ENCODE measurements around the gene TMEM89.

Gene TMEM89

DNA sequence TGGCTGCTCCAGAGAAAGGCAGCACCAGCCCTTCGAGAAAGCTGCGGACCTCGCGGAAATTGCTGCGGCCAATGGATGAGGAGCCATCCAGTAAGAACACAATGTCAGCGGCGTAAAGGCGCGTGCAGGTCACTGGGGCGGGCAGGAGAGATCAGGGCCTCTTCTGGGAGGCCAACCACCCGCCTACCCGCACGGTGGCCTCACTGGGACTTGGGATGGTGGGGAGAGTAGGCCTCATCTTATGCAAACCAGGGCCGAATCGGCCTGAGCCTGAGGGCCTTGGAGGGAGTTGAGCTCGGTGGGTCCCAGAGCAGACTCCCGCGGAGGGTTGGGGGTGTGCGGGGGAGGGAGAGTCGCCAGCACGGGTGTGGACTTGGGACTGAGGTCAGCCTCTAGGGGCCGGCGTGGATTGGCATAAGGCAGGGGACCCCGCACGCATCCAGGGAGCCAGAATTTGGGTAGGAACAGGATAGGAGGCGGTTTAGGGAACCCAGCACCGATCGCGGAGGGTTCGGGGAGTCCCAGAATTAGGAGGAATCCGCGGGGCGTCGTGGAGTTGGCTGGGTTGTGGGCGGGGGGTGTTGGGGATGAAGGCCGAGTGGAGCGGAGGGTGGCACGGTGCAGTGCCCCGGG lies 27.0 kb downstream of the TMEM89 start:
- Histone ChIP-seq H3K4me3 (ENCODE audit: low read length) (no peak overlapping the region), H3K4me2 (ENCODE audit: low read length) (no peak overlapping the region), H3K79me2 (ENCODE audit: control insufficient read depth, low read length) (no peaks in the 10 kb centered on the region), H3F3A (ENCODE audit: control insufficient read depth, insufficient read depth) (peaks cover 2% of the 10 kb centered on the region; the same call in 1 of the 2 replicates), H4K20me1 (ENCODE audit: control insufficient read depth, insufficient read depth, low read depth, low read length) (peaks cover 6% of the 10 kb centered on the region; the same call in 1 of the 2 replicates), H3K36me3 (ENCODE audit: control insufficient read depth, low read length) (peaks cover 18% of the 10 kb centered on the region), H3K27me3 (ENCODE audit: control insufficient read depth, low read length) (peaks cover 2% of the 10 kb centered on the region; the same call in 1 of the 2 replicates), H3K27ac (ENCODE audit: low read depth, low read length) (no peak overlapping the region), H3K9me3 (ENCODE audit: control insufficient read depth, insufficient read depth, low read length) (no peaks in the 10 kb centered on the region), H3K9me2 (replicated peaks; ENCODE audit: control insufficient read depth, low read length) (no peaks in the 10 kb centered on the region), H3K4me1 (ENCODE audit: control insufficient read depth, low read length) (no peaks in the 10 kb centered on the region)
- TF ChIP-seq, protein P1, sequence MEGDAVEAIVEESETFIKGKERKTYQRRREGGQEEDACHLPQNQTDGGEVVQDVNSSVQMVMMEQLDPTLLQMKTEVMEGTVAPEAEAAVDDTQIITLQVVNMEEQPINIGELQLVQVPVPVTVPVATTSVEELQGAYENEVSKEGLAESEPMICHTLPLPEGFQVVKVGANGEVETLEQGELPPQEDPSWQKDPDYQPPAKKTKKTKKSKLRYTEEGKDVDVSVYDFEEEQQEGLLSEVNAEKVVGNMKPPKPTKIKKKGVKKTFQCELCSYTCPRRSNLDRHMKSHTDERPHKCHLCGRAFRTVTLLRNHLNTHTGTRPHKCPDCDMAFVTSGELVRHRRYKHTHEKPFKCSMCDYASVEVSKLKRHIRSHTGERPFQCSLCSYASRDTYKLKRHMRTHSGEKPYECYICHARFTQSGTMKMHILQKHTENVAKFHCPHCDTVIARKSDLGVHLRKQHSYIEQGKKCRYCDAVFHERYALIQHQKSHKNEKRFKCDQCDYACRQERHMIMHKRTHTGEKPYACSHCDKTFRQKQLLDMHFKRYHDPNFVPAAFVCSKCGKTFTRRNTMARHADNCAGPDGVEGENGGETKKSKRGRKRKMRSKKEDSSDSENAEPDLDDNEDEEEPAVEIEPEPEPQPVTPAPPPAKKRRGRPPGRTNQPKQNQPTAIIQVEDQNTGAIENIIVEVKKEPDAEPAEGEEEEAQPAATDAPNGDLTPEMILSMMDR (IDR thresholded peaks at IDR 0.05; ENCODE audit: low read depth, low read length, poor library complexity, severe bottlenecking) = no peak
- TF ChIP-seq EZH2phosphoT487 (IDR thresholded peaks at IDR 0.05; ENCODE audit: borderline replicate concordance, low read length) = no peak

DNA sequence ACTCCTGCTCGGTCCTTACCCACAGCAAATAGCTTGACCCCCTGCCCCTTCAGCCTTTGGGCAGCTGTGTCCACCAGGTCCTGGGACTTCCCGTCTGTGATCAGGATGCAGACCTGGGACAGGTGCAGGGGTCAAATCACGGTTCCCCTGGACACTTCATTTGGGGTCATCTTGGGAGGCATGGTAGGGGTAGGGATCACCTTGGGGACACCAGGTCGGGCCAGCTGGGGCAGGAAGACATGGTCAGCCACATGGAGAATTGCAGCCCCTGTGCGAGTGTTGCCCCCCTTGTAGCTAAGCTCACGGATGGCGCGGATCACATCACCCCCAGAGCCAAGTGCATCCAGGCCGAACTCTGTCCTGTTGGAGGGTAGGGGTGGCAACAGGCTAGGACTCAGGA lies 28.2 kb downstream of the TMEM89 start:
- no peak overlapping the region for H3K4me2 ChIP-seq (ENCODE audit: low read length)

DNA sequence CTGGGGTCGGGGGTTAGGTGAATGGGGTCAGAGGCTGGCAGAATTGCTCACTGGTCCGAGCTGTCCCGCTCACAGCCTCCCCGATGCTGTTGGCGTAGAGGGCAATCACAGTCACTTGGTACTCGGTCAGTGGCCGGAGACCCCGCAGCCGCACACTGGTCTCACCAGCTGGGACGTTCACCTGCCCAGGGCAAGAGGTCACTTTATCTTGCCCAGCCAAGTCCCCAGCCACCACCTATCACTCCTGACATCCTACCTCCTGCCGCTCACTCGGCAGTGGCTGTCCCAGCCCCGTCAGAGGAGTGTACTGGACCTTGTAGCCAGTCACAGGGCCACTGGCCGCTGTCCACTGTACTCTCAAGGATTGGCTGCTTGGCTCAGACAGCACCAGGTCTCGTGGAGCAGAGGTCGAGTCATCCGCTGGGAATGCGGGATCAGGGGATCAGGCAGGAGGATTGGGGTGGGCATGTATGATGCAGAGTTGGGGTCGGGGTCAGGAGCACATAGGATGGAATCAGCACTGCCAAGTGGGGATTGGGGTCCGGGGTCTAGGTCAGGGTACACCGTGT lies 29.0 kb downstream of the TMEM89 start:
- H3K36me3 ChIP-seq (ENCODE audit: control insufficient read depth, low read length) = peaks cover 3% of the 10 kb centered on the region; the same call in 1 of the 2 replicates
- H3K4me2 ChIP-seq (ENCODE audit: low read length) = no peak overlapping the region
- peaks cover 2% of the 10 kb centered on the region; the same call in 1 of the 2 replicates for H3K27me3 ChIP-seq (ENCODE audit: control insufficient read depth, low read length)
- no peak overlapping the region for H3K27ac ChIP-seq (ENCODE audit: low read depth, low read length)
- H3K4me3 ChIP-seq (ENCODE audit: low read length) = no peak overlapping the region
- peaks cover 3% of the 10 kb centered on the region; the same call in 1 of the 2 replicates for H4K20me1 ChIP-seq (ENCODE audit: control insufficient read depth, insufficient read depth, low read depth, low read length)
- H3K9me2 ChIP-seq (replicated peaks; ENCODE audit: control insufficient read depth, low read length) = no peaks in the 10 kb centered on the region
- peaks cover 2% of the 10 kb centered on the region; the same call in 1 of the 2 replicates for H3F3A ChIP-seq (ENCODE audit: control insufficient read depth, insufficient read depth)
- no peaks in the 10 kb centered on the region for H3K79me2 ChIP-seq (ENCODE audit: control insufficient read depth, low read length)
- H3K4me1 ChIP-seq (ENCODE audit: control insufficient read depth, low read length) = no peaks in the 10 kb centered on the region
- TF ChIP-seq EZH2phosphoT487 (IDR thresholded peaks at IDR 0.05; ENCODE audit: borderline replicate concordance, low read length) = no peak
- TF ChIP-seq, protein P1 (IDR thresholded peaks at IDR 0.05; ENCODE audit: low read depth, low read length, poor library complexity, severe bottlenecking) = no peak
- H3K9me3 ChIP-seq (ENCODE audit: control insufficient read depth, insufficient read depth, low read length) = no peaks in the 10 kb centered on the region

More for the DNA sequence above, 28.2 kb downstream of the TMEM89 start:
- Histone ChIP-seq H3K27ac (ENCODE audit: low read depth, low read length) (no peak overlapping the region), H3K4me1 (ENCODE audit: control insufficient read depth, low read length) (no peaks in the 10 kb centered on the region), H4K20me1 (ENCODE audit: control insufficient read depth, insufficient read depth, low read depth, low read length) (peaks cover 6% of the 10 kb centered on the region; the same call in 1 of the 2 replicates), H3K27me3 (ENCODE audit: control insufficient read depth, low read length) (peaks cover 2% of the 10 kb centered on the region; the same call in 1 of the 2 replicates), H3F3A (ENCODE audit: control insufficient read depth, insufficient read depth) (peaks cover 2% of the 10 kb centered on the region; the same call in 1 of the 2 replicates), H3K9me2 (replicated peaks; ENCODE audit: control insufficient read depth, low read length) (no peaks in the 10 kb centered on the region), H3K36me3 (ENCODE audit: control insufficient read depth, low read length) (peaks cover 6% of the 10 kb centered on the region; the same call in 1 of the 2 replicates), H3K79me2 (ENCODE audit: control insufficient read depth, low read length) (no peaks in the 10 kb centered on the region), H3K4me3 (ENCODE audit: low read length) (no peak overlapping the region), H3K9me3 (ENCODE audit: control insufficient read depth, insufficient read depth, low read length) (no peaks in the 10 kb centered on the region)
- no peak for TF ChIP-seq EZH2phosphoT487 (IDR thresholded peaks at IDR 0.05; ENCODE audit: borderline replicate concordance, low read length)
- TF ChIP-seq, protein P1 (IDR thresholded peaks at IDR 0.05; ENCODE audit: low read depth, low read length, poor library complexity, severe bottlenecking) = no peak
